Progenitor cell of endocrine pancreas (in vitro differentiated cells): ENCODE measurements around the gene RMDN3. TPM values are rescaled to one million over a fixed set of nuclear protein-coding genes. Genes with fewer than 3 reads are reported as not detected.
A peak's percentile ranks its signal among the peaks of the same experiment; 100 is the strongest.

Source experiments
- DNase-seq: peaks from one replicate; pipeline ENCODE4 v3.0.0; 2021; ENCODE audit warnings: low spot score; ENCODE audit not compliant: unreplicated experiment
- H3K27ac Mint-ChIP-seq: 2 replicates; pipeline ENCODE4 v1.8.0; 2021; ENCODE audit warnings: mild to moderate bottlenecking, moderate library complexity, mixed read lengths
- H3K27me3 Mint-ChIP-seq: 2 replicates; pipeline ENCODE4 v1.8.0; 2021; ENCODE audit warnings: mixed read lengths
- H3K36me3 Mint-ChIP-seq: 2 replicates; pipeline ENCODE4 v1.8.0; 2022; ENCODE audit warnings: mixed read lengths; ENCODE audit not compliant: insufficient read depth
- H3K4me1 Mint-ChIP-seq: 2 replicates; pipeline ENCODE4 v1.8.0; 2021; ENCODE audit warnings: low read depth, mixed read lengths
- H3K4me3 Mint-ChIP-seq: 2 replicates; pipeline ENCODE4 v1.8.0; 2021; ENCODE audit warnings: low read depth, mild to moderate bottlenecking, moderate library complexity, mixed read lengths
- H3K9me3 Mint-ChIP-seq: 2 replicates; pipeline ENCODE4 v1.8.0; 2021; ENCODE audit warnings: low read depth, mixed read lengths
- total RNA-seq: library from RNA; stranded (reverse); gene quantifications from 2 replicates; pipeline ENCODE4 v1.2.1, GENCODE V29; 2021
- TF ChIP-seq, protein P1 (sequence below): fragments of 200-600 bp; sonication (generic); IDR thresholded peaks from one replicate; pipeline ENCODE4 v1.5.0; 2021; ENCODE audit warnings: antibody characterized with exemption, mild to moderate bottlenecking; ENCODE audit not compliant: unreplicated experiment

Gene RMDN3
- total RNA-seq, 1 donor from 2014 or later, result 25.9 TPM

GRCh38 chr15:40768521-40769273 lies 13.6 kb upstream of the RMDN3 start:
- peaks cover 2% of the 10 kb centered on the region for H3K36me3 Mint-ChIP-seq
- H3K4me1 Mint-ChIP-seq, result peaks cover 9% of the 10 kb centered on the region
- H3K27me3 Mint-ChIP-seq, result no peaks in the 10 kb centered on the region
- TF ChIP-seq, protein P1, sequence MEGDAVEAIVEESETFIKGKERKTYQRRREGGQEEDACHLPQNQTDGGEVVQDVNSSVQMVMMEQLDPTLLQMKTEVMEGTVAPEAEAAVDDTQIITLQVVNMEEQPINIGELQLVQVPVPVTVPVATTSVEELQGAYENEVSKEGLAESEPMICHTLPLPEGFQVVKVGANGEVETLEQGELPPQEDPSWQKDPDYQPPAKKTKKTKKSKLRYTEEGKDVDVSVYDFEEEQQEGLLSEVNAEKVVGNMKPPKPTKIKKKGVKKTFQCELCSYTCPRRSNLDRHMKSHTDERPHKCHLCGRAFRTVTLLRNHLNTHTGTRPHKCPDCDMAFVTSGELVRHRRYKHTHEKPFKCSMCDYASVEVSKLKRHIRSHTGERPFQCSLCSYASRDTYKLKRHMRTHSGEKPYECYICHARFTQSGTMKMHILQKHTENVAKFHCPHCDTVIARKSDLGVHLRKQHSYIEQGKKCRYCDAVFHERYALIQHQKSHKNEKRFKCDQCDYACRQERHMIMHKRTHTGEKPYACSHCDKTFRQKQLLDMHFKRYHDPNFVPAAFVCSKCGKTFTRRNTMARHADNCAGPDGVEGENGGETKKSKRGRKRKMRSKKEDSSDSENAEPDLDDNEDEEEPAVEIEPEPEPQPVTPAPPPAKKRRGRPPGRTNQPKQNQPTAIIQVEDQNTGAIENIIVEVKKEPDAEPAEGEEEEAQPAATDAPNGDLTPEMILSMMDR, result no peak
- H3K4me3 Mint-ChIP-seq, result no peak overlapping the region
- no peak for DNase-seq
- H3K9me3 Mint-ChIP-seq, result no peaks in the 10 kb centered on the region
- H3K27ac Mint-ChIP-seq, result no peak overlapping the region

DNA sequence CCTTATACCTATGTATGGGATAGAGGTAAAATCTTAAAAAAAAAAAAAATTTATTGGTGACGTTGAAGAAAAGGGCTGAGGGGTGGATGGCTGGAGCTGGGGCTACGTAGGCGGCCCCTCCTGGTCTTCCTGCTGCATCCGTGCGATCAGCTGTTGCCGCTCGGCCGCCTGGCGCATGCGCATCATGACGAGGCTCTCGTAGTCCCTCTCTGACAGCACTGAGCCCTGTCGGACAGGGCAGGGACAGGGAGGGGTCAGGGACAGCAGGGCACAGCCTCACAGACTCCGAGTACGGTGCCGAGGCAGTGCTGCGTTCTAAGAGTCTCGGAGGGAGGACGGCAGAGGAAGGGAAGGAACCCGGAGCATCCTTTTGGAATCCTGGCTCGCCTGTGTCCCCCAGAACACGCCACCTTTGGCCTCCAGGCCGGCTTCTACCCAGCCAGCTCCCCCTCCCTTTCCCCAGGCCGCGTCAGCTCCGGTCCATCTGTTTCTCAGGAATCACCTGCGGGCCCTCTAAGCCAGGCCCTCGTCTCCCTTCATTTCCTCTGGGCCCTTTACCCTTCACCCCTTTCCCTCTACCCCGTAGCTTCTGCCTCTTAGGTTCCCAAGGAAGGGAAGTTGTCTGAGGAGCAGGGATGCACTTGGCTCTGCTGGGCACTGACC lies 12.9 kb upstream of the RMDN3 start:
- no peak for DNase-seq
- Mint-ChIP-seq H3K27me3 (no peaks in the 10 kb centered on the region), H3K9me3 (no peaks in the 10 kb centered on the region), H3K27ac (no peak overlapping the region), H3K4me3 (no peak overlapping the region), H3K4me1 (peaks cover 11% of the 10 kb centered on the region), H3K36me3 (peaks cover 2% of the 10 kb centered on the region)
- TF ChIP-seq, protein P1, result no peak

DNA sequence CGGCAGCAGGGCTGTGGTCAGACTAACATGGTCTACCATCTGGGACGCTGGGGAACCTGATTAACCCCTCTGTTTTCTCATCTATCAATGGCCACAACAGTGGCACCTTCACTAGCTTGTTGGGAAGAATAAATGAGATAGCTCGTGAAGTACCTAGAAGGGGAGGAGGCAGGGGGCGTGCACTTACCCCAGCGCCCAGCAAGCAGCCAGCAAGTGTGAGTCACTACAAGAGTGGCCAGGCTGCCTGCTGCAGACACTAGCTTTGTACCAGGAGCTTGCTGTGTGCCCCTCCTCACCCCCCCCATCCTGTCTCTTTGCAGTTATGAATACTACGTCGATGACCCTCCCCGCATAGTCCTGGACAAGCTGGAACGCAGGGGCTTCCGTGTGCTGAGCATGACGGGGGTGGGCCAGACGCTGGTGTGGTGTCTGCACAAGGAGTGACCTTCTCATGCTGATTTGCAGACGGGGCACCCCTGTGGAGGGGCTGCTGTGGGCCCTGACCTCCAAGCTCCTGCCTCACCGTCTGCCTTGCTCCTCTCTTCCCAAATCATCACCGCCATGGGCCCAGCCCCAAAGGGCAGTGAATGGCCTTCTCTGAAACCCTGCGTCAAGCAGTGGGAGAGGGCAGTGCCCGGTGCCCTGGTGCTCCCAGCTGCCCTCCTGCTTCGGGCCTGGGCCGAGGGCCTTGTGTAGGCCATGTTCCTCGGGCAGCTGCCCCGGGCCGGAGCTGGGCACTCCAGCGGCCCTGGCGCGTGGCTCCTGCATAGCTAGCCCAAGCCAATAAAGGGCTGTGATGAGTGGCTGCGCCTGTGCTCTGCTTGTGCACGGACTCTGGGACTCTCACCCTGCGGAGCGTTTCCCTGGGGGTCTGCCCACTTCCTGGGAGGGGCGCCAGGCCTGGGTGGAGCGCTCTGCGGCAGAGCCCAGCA lies 12.1 kb upstream of the RMDN3 start:
- TF ChIP-seq, protein P1, result no peak

GRCh38 chr15:40766194-40766815 lies 11.3 kb upstream of the RMDN3 start:
- peaks cover 11% of the 10 kb centered on the region for H3K4me1 Mint-ChIP-seq
- no peak for DNase-seq
- peak overlapping the region; percentile 79 for H3K4me3 Mint-ChIP-seq
- H3K27me3 Mint-ChIP-seq, result no peaks in the 10 kb centered on the region
- H3K27ac Mint-ChIP-seq, result no peak overlapping the region
- TF ChIP-seq, protein P1, result no peak
- no peaks in the 10 kb centered on the region for H3K36me3 Mint-ChIP-seq
- H3K9me3 Mint-ChIP-seq, result no peaks in the 10 kb centered on the region

More for the DNA sequence above, 12.1 kb upstream of the RMDN3 start:
- no peak overlapping the region for H3K4me3 Mint-ChIP-seq
- no peak for DNase-seq
- H3K9me3 Mint-ChIP-seq, result no peaks in the 10 kb centered on the region
- H3K27me3 Mint-ChIP-seq, result no peaks in the 10 kb centered on the region
- H3K4me1 Mint-ChIP-seq, result peaks cover 11% of the 10 kb centered on the region
- peaks cover under 1% of the 10 kb centered on the region for H3K36me3 Mint-ChIP-seq
- H3K27ac Mint-ChIP-seq, result no peak overlapping the region

DNA sequence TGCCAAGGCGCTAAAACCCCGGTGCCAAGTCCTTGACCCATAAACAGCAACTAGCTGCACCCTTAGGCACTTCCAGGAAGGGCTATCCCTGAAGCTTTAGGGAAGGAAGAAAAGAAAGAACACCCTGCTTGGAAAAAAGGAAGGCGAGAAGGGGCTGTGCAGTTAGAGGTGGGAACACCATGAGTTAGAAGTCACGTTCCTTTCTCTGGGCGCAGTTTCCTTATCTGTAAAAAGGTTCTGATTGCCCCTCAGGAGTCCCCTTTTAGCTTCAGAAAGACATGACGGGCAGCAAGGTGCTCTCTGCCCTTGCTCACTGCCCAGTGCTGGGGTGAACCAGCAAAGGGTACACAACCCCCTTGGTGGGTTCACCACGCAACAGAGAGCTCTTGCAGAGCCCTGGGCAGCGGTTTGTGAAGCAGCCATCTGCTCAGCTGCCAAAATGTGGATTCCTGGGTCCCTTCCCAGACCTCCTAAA lies 9.6 kb upstream of the RMDN3 start:
- Mint-ChIP-seq H3K27ac (peak overlapping the region; percentile 96), H3K4me1 (peaks cover 11% of the 10 kb centered on the region), H3K4me3 (peak overlapping the region; percentile 79), H3K36me3 (no peaks in the 10 kb centered on the region), H3K27me3 (no peaks in the 10 kb centered on the region), H3K9me3 (no peaks in the 10 kb centered on the region)
- no peak for DNase-seq
- TF ChIP-seq, protein P1, result no peak
